Measurements from ENCODE around the gene TPD52L1.
"Not testable (repeated sequence)": the region's sequence is repeated elsewhere in the genome, so short reads cannot be mapped to it uniquely, and the experiment has no call there.

Gene TPD52L1, protein sequence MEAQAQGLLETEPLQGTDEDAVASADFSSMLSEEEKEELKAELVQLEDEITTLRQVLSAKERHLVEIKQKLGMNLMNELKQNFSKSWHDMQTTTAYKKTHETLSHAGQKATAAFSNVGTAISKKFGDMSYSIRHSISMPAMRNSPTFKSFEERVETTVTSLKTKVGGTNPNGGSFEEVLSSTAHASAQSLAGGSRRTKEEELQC

GRCh38 chr6:125153391-125154117 is at the start of gene TPD52L1:
TPD52L1 (plus strand) TSS chr6:125153773; CDS start chr6:125153952, 179 bp downstream.
- peak; percentile 24 for DNase-seq

DNA sequence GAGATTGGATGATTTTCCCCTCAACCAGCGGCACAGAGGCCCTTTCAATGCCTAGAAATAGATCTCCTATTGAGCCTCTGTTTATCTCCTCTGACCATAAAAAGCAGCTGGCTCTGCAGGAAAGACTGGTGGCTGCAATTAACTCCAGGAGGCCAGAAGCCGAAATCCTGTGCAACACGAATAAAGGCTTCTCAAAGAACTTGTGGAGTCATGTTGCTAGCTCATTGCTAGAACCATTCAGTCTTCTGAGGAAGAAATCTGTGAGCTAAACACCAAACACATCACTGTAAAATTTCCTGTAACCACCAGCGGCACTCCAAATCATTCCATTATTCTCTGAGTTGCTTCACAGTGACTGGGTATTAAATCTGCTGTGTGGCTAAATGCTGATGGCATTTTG is 49.1 kb upstream of the TPD52L1 start:
- no peak for DNase-seq

DNA sequence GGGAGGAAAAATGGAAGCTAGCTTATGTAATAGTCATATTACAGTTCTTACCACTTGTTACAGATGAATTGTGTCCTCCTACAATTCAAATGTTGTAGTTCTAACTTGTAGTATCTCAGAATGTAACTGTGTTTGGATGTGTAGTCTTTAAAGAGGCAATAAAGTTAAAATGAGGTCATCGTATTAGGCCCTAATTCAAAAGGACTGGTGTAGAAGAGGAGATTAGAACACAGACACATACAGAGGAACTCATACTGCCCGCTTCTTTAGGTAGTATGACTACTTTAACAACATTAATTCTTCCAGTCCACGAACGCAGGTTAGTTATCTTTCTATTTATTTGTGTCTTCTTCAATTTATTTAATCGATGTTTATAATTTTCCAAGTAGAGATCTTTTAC is 46.5 kb upstream of the TPD52L1 start:
- DNase-seq, result no peak

DNA sequence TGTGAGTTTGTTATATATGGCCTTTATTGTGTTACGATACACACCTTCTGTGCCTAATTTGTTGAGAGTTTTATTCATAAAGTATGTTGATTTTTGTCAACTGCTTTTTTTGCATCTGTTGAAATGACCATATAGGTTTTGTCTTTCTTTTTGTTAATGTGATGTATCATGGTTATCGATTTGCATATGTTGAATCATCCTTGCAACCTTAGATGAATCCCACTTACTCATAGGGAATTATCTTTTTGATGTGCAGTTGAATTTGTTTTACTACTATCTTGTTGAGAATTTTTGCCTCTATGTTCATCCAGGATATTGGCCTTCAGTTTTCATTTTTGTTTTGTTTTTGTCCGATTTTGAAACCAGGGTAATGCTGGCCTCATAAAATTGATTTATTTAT is 45.7 kb upstream of the TPD52L1 start:
- no peak for DNase-seq

GRCh38 chr6:125110056-125110455 is 43.5 kb upstream of the TPD52L1 start:
- DNase-seq, result no peak

DNA sequence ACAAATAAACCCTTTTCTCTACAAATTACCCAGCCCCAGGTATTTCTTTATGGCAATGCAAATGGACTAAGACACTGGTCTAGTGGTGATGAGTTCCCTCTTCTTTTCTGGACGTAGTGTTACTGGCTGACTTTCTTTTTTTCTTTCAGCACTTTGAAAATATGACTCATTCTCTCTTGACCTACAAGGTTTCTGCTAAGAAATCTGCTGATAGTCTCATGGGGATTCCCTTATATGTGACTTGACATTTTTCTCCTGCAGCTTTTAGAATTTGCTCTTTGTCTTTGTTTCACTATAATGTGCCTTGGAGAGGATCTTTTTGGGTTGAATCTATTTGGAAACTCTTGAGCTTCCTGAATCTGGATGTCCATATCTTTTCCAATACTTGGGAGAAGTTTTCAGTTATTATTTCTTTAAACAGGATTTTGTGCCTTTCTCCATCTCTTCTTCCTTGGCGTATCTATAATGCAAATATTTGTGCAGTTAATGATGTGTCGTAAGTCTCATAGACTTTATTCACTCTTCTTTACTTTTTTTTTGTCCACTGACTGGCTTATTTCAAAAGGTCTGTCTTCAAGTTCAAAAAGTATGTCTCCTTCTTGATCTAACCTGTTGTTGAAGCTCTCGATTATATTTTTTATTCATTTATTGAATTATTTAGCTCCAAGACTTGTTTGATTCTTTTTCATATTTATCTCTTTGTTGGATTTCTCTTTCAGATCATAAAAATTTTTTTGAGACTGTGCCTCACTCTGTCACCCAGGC is 42.2 kb upstream of the TPD52L1 start:
- DNase-seq, result no peak

- DNase-seq, result no peak
Measured at GRCh38 chr6:125112934-125113333, 40.6 kb upstream of the TPD52L1 start.

GRCh38 chr6:125114248-125114858 is 39.2 kb upstream of the TPD52L1 start:
- DNase-seq, result no peak

GRCh38 chr6:125116170-125116569 is 37.4 kb upstream of the TPD52L1 start:
- no peak for DNase-seq

DNA sequence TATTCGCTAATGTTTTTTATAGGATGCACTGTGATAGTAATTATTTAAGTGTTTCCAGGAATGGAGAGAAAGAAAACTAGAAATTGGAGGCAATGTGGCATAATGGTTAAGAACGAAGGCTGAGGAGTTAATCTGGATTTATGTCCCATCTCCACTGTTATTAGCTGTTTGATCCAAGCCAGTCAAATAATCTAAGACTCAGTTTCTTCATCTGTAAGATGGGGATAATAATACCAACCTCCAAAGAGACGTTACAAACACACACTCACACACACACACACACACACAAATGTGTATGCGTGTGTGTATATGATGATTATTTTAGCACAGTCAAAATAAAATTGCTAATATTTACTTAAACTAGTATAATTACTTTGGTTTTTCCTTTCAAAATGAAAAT is 36.9 kb upstream of the TPD52L1 start:
- DNase-seq, result no peak

DNA sequence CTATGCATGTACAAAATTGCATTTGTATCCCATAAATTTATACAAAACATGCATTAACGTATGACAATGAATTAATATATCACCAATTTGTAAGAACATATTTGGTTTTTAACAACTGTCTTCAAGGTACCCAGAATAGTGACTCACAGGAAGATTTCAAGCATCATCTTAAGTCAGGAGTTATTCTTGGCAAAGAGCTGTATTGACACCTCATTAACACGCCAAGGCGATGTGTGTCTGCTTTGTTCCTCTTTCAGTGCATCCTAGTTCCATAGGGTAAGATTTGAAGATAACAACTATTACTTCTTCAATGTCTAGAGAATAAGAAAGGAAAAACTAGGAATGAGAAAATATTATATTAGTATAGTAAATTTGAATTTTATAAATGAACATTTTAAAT is 35.8 kb upstream of the TPD52L1 start:
- DNase-seq, result no peak

GRCh38 chr6:125120054-125120590 is 33.5 kb upstream of the TPD52L1 start:
- no peak for DNase-seq

DNA sequence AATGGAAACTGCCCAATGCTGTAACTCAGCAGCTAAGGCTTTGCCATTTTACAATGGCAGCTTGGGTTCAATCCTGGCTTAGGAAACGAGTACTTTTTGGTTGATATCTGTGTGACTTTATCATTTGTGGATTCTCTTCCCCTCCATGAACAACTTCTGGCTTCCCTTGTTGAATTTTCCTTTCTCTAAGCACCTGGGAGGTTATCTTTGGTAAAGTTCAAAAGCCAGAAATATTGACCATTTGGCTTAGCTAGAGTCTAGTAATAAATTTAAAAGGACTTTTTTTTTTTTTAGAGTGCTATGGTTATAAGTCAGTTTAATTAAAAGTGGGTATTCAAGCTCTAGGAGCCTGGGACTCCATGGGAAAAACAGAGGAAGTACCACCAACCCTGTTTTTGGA is 31.7 kb upstream of the TPD52L1 start:
- no peak for DNase-seq

GRCh38 chr6:125123051-125123450 is 30.5 kb upstream of the TPD52L1 start:
- DNase-seq, result no peak

DNA sequence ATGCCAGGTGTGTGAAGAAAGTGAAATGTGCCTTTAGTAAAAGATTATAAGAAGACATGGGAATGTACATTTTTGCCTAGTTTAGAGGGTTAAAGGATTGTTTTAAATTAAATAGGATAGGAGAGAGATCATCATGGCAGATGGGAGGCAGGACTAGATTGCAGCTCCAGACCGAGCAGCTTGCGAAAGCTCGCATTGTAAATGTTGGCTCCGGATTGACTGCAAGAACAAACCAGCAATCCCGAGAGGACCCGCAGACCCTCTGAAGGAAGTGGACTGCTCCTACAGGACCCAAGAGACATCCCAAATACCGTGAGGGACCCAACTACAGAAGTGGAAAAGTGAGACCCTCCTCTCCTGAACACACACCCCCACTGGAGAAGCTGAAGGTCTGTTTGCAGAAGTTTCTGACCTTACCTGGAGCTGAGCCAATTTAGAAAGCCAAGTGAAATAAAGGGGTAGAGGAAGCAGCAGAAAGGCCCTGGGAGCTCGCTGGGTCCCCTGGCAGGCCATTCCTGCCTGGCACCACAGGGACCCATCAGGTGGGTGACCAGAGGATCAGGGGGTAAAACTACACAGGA is 30.0 kb upstream of the TPD52L1 start:
- no peak for DNase-seq

DNA sequence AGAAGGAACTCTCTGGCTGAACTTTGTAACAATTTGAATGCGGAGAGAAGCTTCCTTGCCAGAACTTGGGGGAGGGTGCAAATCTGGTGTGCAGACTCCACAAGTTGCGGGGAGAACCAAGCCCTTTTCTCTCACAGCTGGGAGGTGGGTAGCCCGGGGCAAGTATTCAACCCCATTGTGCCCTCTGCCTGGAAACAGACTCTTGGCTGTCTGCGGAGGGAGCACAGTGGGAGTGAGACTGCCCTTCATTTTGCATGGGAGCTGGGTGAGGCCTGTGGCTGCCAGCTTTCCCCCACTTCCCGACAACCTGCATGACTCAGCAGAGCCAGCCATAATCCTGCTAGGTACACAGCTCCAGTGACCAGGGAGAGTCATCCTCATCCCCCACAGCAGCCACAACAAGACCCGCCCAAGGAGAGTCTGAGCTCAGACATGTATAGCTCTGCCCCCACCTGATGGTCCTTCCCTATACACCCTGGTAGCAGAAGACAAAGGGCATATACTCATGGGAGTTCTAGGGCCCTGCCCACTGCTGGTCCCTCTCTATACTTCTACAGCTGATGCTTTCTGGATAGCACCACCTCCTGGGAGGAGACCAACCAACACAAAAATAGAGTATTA is 29.4 kb upstream of the TPD52L1 start:
- no peak for DNase-seq

- DNase-seq, result not testable (repeated sequence)
Measured at GRCh38 chr6:125125856-125126255, 27.7 kb upstream of the TPD52L1 start.

GRCh38 chr6:125129354-125129753 is 24.2 kb upstream of the TPD52L1 start:
- no peak for DNase-seq

GRCh38 chr6:125132058-125132457 is 21.5 kb upstream of the TPD52L1 start:
- no peak for DNase-seq

GRCh38 chr6:125136378-125136777 is 17.2 kb upstream of the TPD52L1 start:
- DNase-seq, result no peak

DNA sequence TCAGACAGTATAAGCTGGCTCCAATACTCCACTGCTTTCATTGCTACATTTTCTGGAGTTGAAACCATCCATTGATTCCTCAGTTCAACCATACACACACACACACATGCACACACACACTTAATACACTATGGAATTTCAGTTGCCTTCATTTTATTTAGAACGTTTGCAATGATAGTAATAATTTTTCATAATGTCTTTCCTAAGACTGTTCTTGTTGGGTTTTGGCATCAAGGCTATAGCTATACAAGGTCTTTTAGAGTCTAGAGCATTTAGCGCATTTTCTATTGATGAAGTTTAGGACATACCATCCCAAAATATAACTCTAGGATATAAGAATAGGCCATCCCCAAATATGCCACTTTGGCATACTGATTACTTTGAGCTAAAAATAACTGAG is 15.5 kb upstream of the TPD52L1 start:
- no peak for DNase-seq

- no peak for DNase-seq
Measured at GRCh38 chr6:125140808-125141207, 12.8 kb upstream of the TPD52L1 start.
